ENCODE measurements around the gene SEMA3A. TPM values are rescaled to one million over a fixed set of nuclear protein-coding genes. Genes with fewer than 3 reads are reported as not detected.

The SEMA3A gene
- total and polyA plus RNA-seq, 11 donors, result 0.30 to 6.6 (median 1.4) TPM

DNA sequence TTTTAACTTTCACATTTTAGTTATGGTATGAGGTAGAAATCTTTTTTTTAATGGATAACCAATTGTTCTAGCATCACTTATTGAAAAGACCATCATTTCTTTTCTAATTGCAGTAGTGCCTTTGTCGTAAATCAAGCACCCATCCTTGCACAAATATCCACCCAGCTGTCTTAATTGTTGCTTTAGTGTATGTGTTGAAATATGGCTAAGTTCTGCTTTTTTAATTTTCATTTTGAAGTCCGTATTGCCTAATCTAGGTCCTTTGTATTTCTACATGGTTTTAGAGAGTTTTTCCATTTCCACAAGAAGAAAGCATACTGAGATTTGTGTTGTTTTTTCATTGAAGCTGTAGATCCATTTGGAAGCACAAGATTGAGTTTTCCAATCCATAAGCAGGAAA lies 286.1 kb downstream of the SEMA3A start:
- no peak for TF ChIP-seq POLR2A (IDR thresholded peaks at IDR 0.05)
- TF ChIP-seq CTCF (IDR thresholded peaks at IDR 0.05), result no peak

More for the DNA sequence above, 286.1 kb downstream of the SEMA3A start:
- WGBS, 4 donors, result 81 to 88% (median 86%) methylated on average over 2 of the region's 2 CpGs
- intact Hi-C loops (cut with DNase I), result no loop called here
- no peaks in the 10 kb centered on the region for H3K27me3 ChIP-seq
- no peaks in the 10 kb centered on the region for H3K4me1 ChIP-seq
- H3K27ac ChIP-seq, result no peak overlapping the region
- H3K9me3 ChIP-seq, result peaks cover 0 to 4% (median 0%) of the 10 kb centered on the region in 12 donors
- ATAC-seq (no peak), DNase-seq (no peak)
- H3K4me3 ChIP-seq, result no peak overlapping the region
- H3K36me3 ChIP-seq, result no peaks in the 10 kb centered on the region

Data from heart left ventricle (tissue), 16 donors.